GM21528 (cell line): ENCODE data around the gene CIAPIN1.
"Not testable (repeated sequence)": the region's sequence is repeated elsewhere in the genome, so short reads cannot be mapped to it uniquely, and the experiment has no call there.

Experiments used
- ATAC-seq: cut with Tn5 transposase; IDR thresholded peaks from one replicate; pipeline ENCODE4 v1.9.1; 2021; ENCODE audit warnings: mild to moderate bottlenecking, moderate library complexity; ENCODE audit not compliant: unreplicated experiment, low FRiP score

CIAPIN1 gene

GRCh38 chr16:57446531-57447185 lies 527 bp downstream of the CIAPIN1 start:
- peak; percentile 37 for ATAC-seq

- ATAC-seq: no peak
These were observed 1.7 kb downstream of the CIAPIN1 start for GRCh38 chr16:57445510-57445909.

GRCh38 chr16:57444711-57445110 lies 2.5 kb downstream of the CIAPIN1 start:
- ATAC-seq: no peak

DNA sequence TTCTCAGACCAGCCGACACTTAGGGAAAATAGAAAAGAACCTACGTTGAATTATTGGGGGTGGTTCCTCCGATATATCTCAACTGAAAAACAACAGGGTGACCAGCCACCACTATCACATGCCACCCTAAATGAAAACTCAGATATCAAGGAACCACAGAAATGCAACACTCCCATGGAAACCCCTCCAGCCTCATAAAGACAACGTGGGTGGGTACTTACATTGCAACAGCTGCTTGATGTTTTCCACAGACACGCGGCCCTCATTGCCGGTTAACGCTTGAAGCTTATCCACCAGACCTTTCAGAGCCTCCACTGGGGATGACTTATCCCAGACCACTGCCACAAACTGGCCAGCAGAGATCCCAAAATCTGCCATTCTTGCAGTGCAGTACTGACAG lies 6.6 kb downstream of the CIAPIN1 start:
- ATAC-seq: not testable (repeated sequence)

GRCh38 chr16:57439947-57440346 lies 7.2 kb downstream of the CIAPIN1 start:
- ATAC-seq: not testable (repeated sequence)

DNA sequence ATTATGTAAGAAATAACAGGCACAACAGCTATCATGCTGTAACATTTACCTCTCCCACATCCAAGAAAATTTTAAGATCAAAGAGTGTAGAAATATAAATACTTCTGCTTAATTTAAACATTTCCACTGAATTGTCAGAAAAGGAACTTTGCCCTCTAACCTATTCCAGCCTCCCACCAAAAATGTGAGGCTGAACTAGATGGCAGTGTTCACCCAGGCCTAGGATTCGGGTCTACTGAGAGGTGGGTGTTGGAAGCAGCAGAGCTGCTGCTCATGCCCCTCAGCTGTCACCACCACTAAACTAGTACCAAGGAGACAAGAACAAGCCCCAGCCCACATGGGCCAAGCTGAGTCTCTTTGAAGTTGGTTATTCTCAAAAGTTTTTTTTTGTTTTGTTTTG lies 11.3 kb downstream of the CIAPIN1 start:
- no peak for ATAC-seq

GRCh38 chr16:57434003-57434402 lies 13.2 kb downstream of the CIAPIN1 start:
- ATAC-seq: no peak

DNA sequence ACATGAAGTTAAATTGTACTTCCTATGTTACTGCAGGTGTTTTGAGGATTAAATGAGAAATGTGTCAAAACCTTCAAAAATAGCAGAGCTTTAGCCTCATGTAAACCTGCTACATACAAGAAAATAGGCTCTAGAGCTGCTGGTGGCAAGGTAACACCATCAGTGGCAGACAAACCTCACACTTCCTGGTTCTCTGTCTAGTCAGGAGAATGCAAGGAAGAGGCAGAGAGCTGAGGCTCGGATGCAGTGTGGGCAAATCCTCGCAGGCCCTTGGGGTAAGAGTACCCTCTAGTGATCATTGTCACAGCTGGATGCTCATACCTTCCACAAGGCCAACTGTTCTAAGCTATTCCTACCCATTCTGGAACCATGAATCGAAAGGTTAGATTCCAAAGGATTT lies 14.2 kb downstream of the CIAPIN1 start:
- ATAC-seq: no peak

- no peak for ATAC-seq
These were observed 14.7 kb downstream of the CIAPIN1 start for GRCh38 chr16:57432505-57432904.

GRCh38 chr16:57430955-57431354 lies 16.2 kb downstream of the CIAPIN1 start:
- ATAC-seq: no peak

DNA sequence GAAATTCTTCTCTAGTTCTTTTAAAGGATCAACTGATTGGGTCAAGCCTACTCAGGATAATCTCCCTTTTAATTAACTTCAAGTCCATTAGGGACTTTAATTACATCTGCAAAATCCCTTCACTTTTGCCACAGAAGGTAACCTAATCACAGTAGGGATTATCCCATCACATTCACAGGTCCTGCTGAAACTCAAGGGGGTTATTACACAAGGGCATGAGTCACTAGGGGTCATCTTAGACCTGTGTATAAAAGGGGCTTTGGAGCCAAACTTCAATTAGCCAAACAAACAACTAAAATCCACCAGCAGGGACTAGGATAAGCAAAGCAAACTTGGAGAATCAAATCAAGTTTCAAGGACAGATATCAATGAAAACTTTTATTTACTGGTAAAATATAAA lies 19.4 kb downstream of the CIAPIN1 start:
- ATAC-seq: no peak

DNA sequence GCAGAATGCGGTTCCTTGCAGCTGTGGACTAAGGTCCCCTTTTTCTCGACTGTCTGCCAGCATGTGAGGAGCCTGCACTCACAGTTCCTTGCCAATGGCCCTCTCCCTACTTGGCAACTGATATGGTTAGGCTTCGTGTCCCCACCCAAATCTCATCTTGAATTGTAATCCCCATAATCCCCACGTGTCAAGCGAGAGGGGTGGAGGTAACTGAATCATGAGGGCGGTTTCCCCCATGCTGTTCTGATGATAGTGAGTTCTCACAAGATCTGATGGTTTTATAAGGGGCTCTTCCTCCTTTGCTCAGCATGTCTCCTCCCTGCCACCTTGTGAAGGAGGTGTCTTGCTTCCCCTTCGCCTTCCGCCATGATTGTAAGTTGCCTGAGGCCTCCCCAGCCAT lies 19.9 kb downstream of the CIAPIN1 start:
- ATAC-seq: no peak

DNA sequence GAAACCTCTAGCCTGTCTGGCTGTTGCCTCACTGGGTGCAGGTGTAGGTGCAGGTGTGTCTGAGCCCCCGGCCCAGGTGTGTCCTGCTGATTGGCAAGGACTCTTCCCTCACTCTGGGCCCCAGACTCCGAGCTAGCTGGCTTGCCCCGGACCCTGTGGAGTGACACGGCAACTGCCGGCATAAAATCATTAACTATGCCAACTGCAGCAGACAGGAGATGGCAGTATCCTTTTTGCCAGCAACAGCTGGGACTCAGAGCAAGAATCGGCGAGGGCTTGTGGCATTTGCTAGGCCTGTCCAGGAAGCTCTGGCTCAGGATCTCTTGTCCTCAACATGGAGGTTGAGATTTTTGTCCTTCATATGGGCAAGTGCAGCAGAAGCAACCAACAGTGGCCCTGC lies 20.8 kb downstream of the CIAPIN1 start:
- ATAC-seq: no peak

- ATAC-seq: no peak
These were observed 22.6 kb downstream of the CIAPIN1 start for GRCh38 chr16:57424583-57424982.

DNA sequence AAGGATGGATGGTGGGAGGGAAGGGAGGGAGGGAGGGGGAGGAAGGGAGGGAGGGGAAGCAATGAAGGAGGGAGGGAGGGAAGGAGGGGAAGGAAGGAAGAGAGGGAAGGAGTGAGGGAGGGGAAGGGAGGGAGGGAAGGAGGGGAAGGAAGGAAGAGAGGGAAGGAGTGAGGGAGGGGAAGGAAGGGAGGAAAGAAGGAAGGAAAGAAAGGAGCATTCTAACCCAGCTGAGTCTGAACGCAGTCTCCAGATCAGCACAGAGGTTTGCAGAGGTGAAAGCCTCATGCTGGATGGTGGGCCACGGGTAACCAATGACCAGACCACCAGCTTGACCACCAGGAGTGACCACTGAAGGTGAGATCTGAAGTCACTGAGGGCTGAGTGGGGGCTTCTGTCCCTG lies 24.0 kb downstream of the CIAPIN1 start:
- no peak for ATAC-seq

DNA sequence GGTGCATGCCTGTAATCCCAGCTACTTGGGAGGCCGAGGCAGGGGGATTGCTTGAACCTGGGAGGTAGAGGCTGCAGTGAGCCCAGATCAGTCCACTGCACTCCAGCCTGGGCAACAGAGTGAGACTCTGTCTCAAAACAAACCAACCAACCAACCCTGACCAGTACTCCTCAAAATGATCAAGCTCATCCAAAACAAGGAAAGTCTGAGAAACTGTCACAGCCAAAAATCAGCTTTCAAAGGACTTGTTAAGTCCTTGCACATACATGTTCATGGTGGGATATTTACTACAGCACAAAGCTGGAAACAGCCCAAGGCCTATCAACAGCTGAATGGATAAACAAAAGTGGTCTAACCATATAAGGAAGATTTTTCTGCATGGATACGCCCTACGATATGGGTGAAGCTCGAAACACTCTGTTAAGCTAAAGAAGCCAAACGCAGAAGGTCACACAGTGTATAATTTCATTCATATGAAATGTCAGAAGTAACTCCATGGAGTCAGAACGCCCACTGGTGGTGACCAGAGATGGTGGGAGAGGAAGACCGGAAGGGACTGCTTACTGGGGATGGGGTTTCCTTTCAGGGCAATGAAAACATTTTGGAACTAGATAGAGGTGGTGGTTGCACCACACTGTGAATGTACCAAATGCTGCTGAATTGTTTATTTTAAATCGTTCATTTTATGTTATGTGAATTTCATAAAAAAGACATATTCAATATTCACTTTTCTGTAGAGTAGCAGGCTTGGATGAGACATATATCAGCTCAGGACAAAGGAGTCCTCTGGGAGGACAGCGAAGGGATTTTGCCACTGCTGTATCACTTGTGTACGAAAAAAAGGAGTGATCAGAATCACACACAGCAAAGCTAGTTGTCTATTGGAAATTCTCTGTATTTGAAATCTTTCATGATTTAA lies 24.9 kb downstream of the CIAPIN1 start:
- ATAC-seq: no peak

DNA sequence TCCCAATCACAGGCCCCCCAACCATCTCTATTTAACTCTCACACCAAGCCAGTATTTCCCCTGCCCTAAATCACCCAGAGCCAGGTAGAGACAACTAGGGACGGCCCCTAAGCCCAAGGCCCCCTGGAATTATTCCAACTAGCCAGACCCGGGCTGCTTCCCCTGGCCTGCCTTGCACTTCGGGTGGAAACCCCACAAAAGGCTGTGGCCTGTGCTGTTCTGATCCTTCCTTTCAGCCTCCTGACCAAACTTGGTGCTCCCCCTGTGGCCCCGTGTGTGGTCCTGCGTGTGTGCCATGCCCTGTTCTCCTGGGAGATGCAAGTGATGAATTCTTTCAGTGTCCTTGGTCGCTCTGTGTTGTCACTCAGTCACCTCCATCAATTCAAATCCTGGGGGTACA lies 27.7 kb downstream of the CIAPIN1 start:
- ATAC-seq: no peak

DNA sequence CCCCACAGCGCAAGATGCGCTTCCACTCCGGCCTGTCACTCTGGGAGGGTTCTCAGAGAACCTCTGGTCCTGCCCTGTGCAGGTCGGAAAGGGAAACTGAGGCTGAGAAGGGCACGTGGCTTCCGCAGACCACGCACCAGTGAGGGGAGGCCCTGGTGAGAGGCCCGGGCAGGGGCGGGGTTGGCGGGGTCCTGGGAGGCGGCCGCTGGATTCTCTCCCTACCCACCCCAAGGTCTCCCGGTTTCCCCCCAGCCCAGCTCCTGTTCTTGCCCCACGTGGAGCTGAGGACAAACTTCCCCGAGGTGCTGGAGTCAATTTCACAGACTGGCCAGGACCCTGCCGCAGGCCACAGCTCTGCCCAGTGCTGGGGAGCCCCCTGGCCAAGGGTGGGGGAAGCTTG lies 31.1 kb downstream of the CIAPIN1 start:
- ATAC-seq: no peak

DNA sequence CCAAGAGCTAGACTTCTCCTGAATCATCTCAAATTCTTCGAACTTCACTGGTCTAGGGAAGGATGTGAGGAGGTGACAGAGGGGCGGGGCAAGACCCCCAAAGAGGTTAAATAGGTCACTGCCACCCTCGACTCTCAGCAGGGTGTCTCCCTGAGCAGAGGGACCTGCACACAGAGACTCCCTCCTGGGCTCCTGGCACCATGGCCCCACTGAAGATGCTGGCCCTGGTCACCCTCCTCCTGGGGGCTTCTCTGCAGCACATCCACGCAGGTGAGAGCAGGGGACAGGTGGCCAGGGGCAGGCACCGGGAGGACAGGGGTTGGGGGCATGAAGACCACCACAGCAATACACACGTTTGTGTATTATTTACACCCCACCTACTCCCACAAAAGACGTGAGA lies 33.5 kb downstream of the CIAPIN1 start:
- no peak for ATAC-seq

- ATAC-seq: no peak
These were observed 33.9 kb downstream of the CIAPIN1 start for GRCh38 chr16:57413301-57413730.

DNA sequence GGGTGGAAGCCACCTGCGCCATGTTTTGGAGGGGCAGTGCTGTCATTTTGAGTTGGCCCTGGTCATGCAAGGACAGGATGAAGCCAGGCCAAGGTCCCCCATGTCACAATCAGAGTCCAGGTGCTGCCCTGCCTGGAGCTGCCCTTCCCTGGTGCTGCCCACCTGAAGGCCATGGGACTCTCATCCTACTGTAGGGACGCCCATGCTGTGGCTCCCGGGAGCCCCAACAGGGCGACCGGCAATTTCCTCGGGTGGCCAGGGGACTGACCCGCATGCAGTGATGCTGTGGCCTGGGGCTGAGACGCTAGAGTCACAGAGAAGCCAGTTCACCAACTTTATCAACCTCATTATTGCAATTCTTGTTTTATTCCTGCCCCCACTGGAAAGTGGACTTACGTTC lies 34.6 kb downstream of the CIAPIN1 start:
- no peak for ATAC-seq
